Measurements from ENCODE around the gene XPO4. TPM values are rescaled to one million over a fixed set of nuclear protein-coding genes. Genes with fewer than 3 reads are reported as not detected.
A peak's percentile ranks its signal among the peaks of the same experiment; 100 is the strongest.

Gene XPO4
- total RNA-seq, 4 donors from 2014 or later: 4.9 to 35.4 (median 13.3) TPM

DNA sequence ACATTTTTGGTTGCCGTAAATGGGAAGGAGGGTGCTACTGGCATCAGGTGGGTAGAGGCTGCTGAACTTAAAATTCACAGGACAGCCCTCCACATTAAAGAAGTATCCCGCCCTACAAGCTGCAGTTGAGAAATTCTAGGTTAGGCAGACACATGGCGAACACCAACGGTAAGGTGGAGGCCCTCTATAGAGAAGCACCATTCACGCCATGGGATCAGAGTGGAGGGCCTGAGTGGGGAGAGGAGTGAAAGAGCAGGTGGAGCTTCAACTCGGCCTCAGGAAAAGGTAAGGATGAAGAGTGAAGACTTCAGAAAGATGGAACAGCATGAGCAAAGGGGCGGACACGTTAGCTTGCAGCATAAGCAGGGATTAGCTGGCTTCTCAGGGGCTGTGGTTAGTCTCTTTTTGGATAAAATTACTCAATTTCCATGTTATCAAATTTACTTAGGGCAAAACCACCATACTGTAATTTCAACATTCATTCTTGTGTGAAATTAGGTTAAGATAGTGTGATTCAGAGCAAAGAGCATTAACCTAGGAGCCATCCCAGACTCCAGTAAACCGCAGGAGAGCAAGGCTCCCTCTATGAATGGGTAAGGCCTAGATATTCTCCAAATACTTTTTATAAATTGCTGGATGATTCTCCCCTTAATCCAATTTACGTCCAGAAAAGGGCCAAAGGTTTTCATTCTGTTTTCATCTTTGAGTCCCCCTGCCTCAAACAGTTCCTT lies 130.0 kb downstream of the XPO4 start:
- peaks cover 0 to 8% of the 10 kb centered on the region in 2 donors for H3K9me3 ChIP-seq
- H3K36me3 ChIP-seq: no peaks in the 10 kb centered on the region
- DNase-seq: no peak
- peak overlapping the region; percentile 49 to 79 for H3K4me3 ChIP-seq
- peak overlapping the region; percentile 83 to 88 for H3K27ac ChIP-seq
- H3K4me1 ChIP-seq: peaks cover 0 to 3% of the 10 kb centered on the region in 2 donors
- intact Hi-C loops (cut with DNase I; ENCODE audit: low total_unique reads): no loop called here
- TF ChIP-seq, protein P1, sequence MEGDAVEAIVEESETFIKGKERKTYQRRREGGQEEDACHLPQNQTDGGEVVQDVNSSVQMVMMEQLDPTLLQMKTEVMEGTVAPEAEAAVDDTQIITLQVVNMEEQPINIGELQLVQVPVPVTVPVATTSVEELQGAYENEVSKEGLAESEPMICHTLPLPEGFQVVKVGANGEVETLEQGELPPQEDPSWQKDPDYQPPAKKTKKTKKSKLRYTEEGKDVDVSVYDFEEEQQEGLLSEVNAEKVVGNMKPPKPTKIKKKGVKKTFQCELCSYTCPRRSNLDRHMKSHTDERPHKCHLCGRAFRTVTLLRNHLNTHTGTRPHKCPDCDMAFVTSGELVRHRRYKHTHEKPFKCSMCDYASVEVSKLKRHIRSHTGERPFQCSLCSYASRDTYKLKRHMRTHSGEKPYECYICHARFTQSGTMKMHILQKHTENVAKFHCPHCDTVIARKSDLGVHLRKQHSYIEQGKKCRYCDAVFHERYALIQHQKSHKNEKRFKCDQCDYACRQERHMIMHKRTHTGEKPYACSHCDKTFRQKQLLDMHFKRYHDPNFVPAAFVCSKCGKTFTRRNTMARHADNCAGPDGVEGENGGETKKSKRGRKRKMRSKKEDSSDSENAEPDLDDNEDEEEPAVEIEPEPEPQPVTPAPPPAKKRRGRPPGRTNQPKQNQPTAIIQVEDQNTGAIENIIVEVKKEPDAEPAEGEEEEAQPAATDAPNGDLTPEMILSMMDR (IDR thresholded peaks at IDR 0.05): no peak
- TF ChIP-seq POLR2A (IDR thresholded peaks at IDR 0.05): no peak
- H3K27me3 ChIP-seq: no peaks in the 10 kb centered on the region

DNA sequence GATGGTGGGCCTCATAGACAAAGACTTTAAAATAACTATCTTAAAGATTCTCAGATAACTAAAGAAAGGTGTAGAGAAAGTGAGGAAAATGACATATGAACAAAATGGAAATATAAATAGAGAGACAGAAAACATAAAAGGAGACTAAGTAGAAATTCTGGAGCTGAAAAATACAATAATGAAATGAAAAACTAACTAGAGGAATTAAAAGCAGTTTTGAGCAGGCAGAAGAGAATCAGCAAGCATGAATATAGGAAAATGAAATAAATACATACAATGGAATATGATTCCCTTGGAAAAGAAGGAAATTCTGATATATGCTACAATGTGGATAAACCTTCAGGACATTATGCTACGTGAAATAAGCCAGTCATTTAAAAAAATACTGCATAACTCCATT lies 132.7 kb downstream of the XPO4 start:
- intact Hi-C loops (cut with DNase I; ENCODE audit: low total_unique reads): no loop called here
- H3K4me1 ChIP-seq: peaks cover 0 to 3% of the 10 kb centered on the region in 2 donors
- H3K27ac ChIP-seq: no peak overlapping the region
- H3K4me3 ChIP-seq: no peak overlapping the region
- H3K36me3 ChIP-seq: no peaks in the 10 kb centered on the region
- peaks cover 0 to 12% of the 10 kb centered on the region in 2 donors for H3K9me3 ChIP-seq
- H3K27me3 ChIP-seq: no peaks in the 10 kb centered on the region
- no peak for DNase-seq
- TF ChIP-seq, protein P1 (IDR thresholded peaks at IDR 0.05): no peak
- no peak for TF ChIP-seq POLR2A (IDR thresholded peaks at IDR 0.05)

DNA sequence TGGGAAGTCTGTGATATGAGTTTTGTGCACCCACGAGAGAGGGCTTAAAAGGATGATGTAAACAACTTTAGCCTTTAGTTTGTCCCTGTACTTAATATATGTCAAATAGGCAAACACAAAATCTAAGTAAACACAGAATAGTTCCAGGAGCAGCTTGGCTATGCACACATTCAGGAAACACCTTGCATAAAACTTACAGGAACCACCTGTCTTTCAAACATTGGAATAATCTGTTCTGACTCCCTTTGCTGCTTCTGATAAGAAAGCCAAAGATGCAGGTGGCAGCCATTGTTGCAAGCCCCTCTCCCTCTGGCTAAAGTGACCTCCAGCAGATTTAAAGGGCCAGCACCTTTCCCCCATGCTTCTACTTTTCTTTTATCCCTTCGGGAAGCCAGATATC lies 133.5 kb downstream of the XPO4 start:
- intact Hi-C loops (cut with DNase I; ENCODE audit: low total_unique reads): no loop called here
- H3K4me1 ChIP-seq: peaks cover 0 to 3% of the 10 kb centered on the region in 2 donors
- DNase-seq: no peak
- TF ChIP-seq, protein P1 (IDR thresholded peaks at IDR 0.05): no peak
- no peak for TF ChIP-seq POLR2A (IDR thresholded peaks at IDR 0.05)
- H3K27ac ChIP-seq: no peak overlapping the region
- peaks cover 0 to 12% of the 10 kb centered on the region in 2 donors for H3K9me3 ChIP-seq
- no peak overlapping the region for H3K4me3 ChIP-seq
- H3K36me3 ChIP-seq: no peaks in the 10 kb centered on the region
- no peaks in the 10 kb centered on the region for H3K27me3 ChIP-seq

DNA sequence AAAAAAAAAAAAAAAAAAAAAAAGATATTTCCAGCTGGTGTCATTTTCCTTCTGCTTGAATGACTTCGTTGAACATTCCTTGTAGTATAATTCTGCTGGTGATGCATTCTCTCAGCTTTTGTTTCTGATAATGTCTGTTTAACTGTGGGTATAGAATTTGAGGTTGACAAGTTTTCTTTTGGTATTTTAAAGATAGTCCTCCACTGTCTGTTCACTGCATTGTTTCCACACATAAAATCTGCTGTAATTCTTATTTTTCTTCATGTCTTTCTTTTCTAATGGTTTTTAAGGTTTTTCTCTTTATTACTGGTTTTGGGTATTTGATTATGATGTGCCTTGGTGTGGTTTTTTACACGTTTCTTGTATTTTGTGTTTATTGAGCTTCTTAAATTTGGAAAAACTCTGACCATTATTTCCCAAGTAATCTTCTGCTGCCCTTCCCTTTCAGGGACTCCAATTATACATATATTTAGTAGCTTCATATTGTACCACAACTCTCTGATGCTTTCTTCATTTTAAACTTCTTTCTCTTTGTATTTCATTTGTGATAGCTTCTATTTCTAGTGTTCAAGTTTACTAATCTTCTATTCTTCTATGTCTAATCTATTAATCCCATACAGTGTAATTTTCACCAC lies 135.1 kb downstream of the XPO4 start:
- TF ChIP-seq POLR2A (IDR thresholded peaks at IDR 0.05): no peak
- TF ChIP-seq, protein P1 (IDR thresholded peaks at IDR 0.05): no peak
- H3K4me3 ChIP-seq: no peak overlapping the region
- intact Hi-C loops (cut with DNase I; ENCODE audit: low total_unique reads): no loop called here
- no peaks in the 10 kb centered on the region for H3K36me3 ChIP-seq
- no peaks in the 10 kb centered on the region for H3K4me1 ChIP-seq
- H3K27ac ChIP-seq: no peak overlapping the region
- no peaks in the 10 kb centered on the region for H3K27me3 ChIP-seq
- H3K9me3 ChIP-seq: peaks cover 0 to 12% of the 10 kb centered on the region in 2 donors
- no peak for DNase-seq

DNA sequence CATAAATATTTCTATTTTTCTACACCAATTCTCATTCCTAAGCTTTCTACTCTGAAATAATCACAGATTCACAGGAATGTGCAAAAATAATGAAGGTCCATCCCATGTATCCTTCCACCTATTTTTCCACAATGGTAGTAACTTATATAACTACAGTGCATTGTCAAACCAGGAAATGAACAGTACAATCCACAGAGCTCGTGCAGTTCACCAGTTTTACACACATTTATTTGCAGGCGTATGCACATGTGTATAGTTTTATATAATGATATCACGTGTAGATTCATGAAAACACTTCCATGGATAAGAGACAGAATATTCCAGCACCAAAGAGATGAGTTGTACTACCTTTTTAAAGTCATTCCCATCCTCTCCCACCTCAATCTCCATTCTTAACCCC lies 141.7 kb downstream of the XPO4 start:
- H3K27me3 ChIP-seq: no peaks in the 10 kb centered on the region
- no peak overlapping the region for H3K4me3 ChIP-seq
- H3K9me3 ChIP-seq: no peaks in the 10 kb centered on the region
- no peaks in the 10 kb centered on the region for H3K4me1 ChIP-seq
- DNase-seq: no peak
- no peaks in the 10 kb centered on the region for H3K36me3 ChIP-seq
- H3K27ac ChIP-seq: no peak overlapping the region
- intact Hi-C loops (cut with DNase I; ENCODE audit: low total_unique reads): no loop called here
- no peak for TF ChIP-seq POLR2A (IDR thresholded peaks at IDR 0.05)
- TF ChIP-seq, protein P1 (IDR thresholded peaks at IDR 0.05): no peak
